DOHH2 (cell line): Measurements from ENCODE around the gene TNIP2.

ENCODE experiments used
- CTCF ChIP-seq: fragments of 200-600 bp; sonication (generic); IDR thresholded peaks from one replicate; pipeline ENCODE4 v1.5.1; 2014; ENCODE audit warnings: antibody characterized with exemption, mild to moderate bottlenecking, low read depth, low read length; ENCODE audit not compliant: poor library complexity, severe bottlenecking
- EZH2phosphoT487 ChIP-seq: fragments of 200-600 bp; sonication (generic); IDR thresholded peaks from 2 replicates; pipeline ENCODE4 v1.6.1; 2017; ENCODE audit warnings: borderline replicate concordance, mild to moderate bottlenecking, antibody characterized with exemption, low read length, moderate library complexity, mixed read lengths

- no peak for TF ChIP-seq CTCF
- TF ChIP-seq EZH2phosphoT487 = no peak
Measured at GRCh38 chr4:2716236-2716635, 39.9 kb downstream of the TNIP2 start.
